ENCODE data around the gene SUSD6. TPM values are rescaled to one million over a fixed set of nuclear protein-coding genes. Genes with fewer than 3 reads are reported as not detected.

SUSD6 gene
- polyA plus RNA-seq, 1 of the 3 experiments (the other 2 are of a cell fraction): 8.5 TPM

- no peak overlapping the region for H3K27ac ChIP-seq (ENCODE audit: low read depth in 2 of 2, low read length in 1 of 2)
- 93% methylated on average over 5 of the region's 5 CpGs for WGBS (ENCODE audit: low lambda C conversion rate)
- CTCF ChIA-PET: interaction anchor here (2.3 kb wide), 1 partner anchor 101 kb away, joined by 7 read pairs; no protein-coding TSS in a partner anchor
Observed at GRCh38 chr14:69626132-69626500, 14.7 kb downstream of the SUSD6 start.

More at GRCh38 chr14:69626132-69626500, 14.7 kb downstream of the SUSD6 start:
- no peaks in the 10 kb centered on the region for H3F3A ChIP-seq (replicated peaks; ENCODE audit: insufficient read depth)
- no peak overlapping the region for H2AFZ ChIP-seq (ENCODE audit: low read depth)
- H3K4me1 ChIP-seq (ENCODE audit: control insufficient read depth in 1 of 2, insufficient read depth in 2 of 2, low read depth in 1 of 2, low read length in 1 of 2): peaks cover 5 to 20% of the 10 kb centered on the region in 2 experiments; a peak in 1 of 4 replicates
- no peaks in the 10 kb centered on the region for H3K9me2 ChIP-seq
- no peak overlapping the region for H3K9ac ChIP-seq
- no peak overlapping the region for H3K4me2 ChIP-seq
- DNase-seq: no peak
- H3K4me3 ChIP-seq (ENCODE audit: low read depth in 2 of 2, low read length in 1 of 2): no peak overlapping the region
- peaks cover 42% of the 10 kb centered on the region for H3K79me2 ChIP-seq (ENCODE audit: insufficient read depth)
- no peaks in the 10 kb centered on the region for H3K27me3 ChIP-seq (ENCODE audit: insufficient read depth)
- no peaks in the 10 kb centered on the region for H3K36me3 ChIP-seq (replicated peaks in 1 of 2; ENCODE audit: control insufficient read depth in 1 of 2, insufficient read depth in 2 of 2, low read length in 1 of 2)
- H3K9me3 ChIP-seq: no peaks in the 10 kb centered on the region
- H4K20me1 ChIP-seq (ENCODE audit: insufficient read depth): peaks cover 13% of the 10 kb centered on the region; the same call in 1 of the 2 replicates
- POLR2A ChIA-PET: no interaction called here
- TF ChIP-seq ZBTB33 (IDR thresholded peaks at IDR 0.05; ENCODE audit: borderline replicate concordance, low read depth): no peak
- no peak for TF ChIP-seq PBX3 (IDR thresholded peaks at IDR 0.05)
- no peak for TF ChIP-seq MXI1 (IDR thresholded peaks at IDR 0.05; ENCODE audit: low read depth, low read length)
- TF ChIP-seq USF1 (IDR thresholded peaks at IDR 0.05; ENCODE audit: borderline replicate concordance, low read depth): no peak
- no peak for TF ChIP-seq GABPA (IDR thresholded peaks at IDR 0.05; ENCODE audit: low read depth)
